H9 (cell line): ENCODE measurements around the gene NEXMIF. TPM values are rescaled to one million over a fixed set of nuclear protein-coding genes. Genes with fewer than 3 reads are reported as not detected.

ENCODE experiments used
- DNase-seq: peaks from one replicate; pipeline ENCODE4 v3.0.0-alpha.2; 2017
- H2AFZ ChIP-seq: one replicate; pipeline ENCODE4 v1.6.1; 2013; ENCODE audit warnings: mild to moderate bottlenecking, low read length, control low read depth, moderate library complexity
- H2AK5ac ChIP-seq: 2 replicates; pipeline ENCODE4 v1.6.1; 2013; ENCODE audit warnings: low read length, control low read depth, mixed read lengths; ENCODE audit not compliant: insufficient read length
- H2BK120ac ChIP-seq: one replicate; pipeline ENCODE4 v1.6.1; 2013; ENCODE audit warnings: low read depth, mild to moderate bottlenecking, low read length, control low read depth, inconsistent platforms; ENCODE audit not compliant: poor library complexity, severe bottlenecking
- H2BK12ac ChIP-seq: 2 replicates; pipeline ENCODE4 v1.6.1; 2013; ENCODE audit warnings: low read length, control low read depth, mixed read lengths, low read depth; ENCODE audit not compliant: insufficient read length
- H2BK15ac ChIP-seq: 2 replicates; pipeline ENCODE4 v1.6.1; 2013; ENCODE audit warnings: low read depth, low read length, control low read depth
- H2BK20ac ChIP-seq: one replicate; pipeline ENCODE4 v1.6.1; 2013; ENCODE audit warnings: low read depth, mild to moderate bottlenecking, low read length, control low read depth, inconsistent platforms; ENCODE audit not compliant: poor library complexity, severe bottlenecking
- H2BK5ac ChIP-seq: 2 replicates; pipeline ENCODE4 v1.6.1; 2013; ENCODE audit warnings: low read length, control low read depth, mixed read lengths; ENCODE audit not compliant: insufficient read length
- H3K14ac ChIP-seq: 2 replicates; pipeline ENCODE4 v1.6.1; 2013; ENCODE audit warnings: low read length, control low read depth; ENCODE audit not compliant: insufficient read depth
- H3K18ac ChIP-seq: 2 replicates; pipeline ENCODE4 v1.6.1; 2013; ENCODE audit warnings: low read depth, mild to moderate bottlenecking, mixed read lengths, low read length, control low read depth; ENCODE audit not compliant: insufficient read length
- H3K23ac ChIP-seq: 2 replicates; pipeline ENCODE4 v1.6.1; 2013; ENCODE audit warnings: low read length, control low read depth, mixed read lengths, low read depth; ENCODE audit not compliant: insufficient read length
- H3K23me2 ChIP-seq: 2 replicates; pipeline ENCODE4 v1.6.1; 2013; ENCODE audit warnings: low read depth, mild to moderate bottlenecking, mixed read lengths, low read length, control low read depth; ENCODE audit not compliant: insufficient read length, poor library complexity, severe bottlenecking
- H3K27ac ChIP-seq: 2 replicates; pipeline ENCODE4 v1.5.1; 2013; ENCODE audit warnings: low read length, control low read depth, mixed read lengths, low read depth; ENCODE audit not compliant: insufficient read length
- H3K27me3 ChIP-seq: 2 replicates; pipeline ENCODE4 v1.6.1; 2013; ENCODE audit warnings: low read length, control low read depth, inconsistent platforms; ENCODE audit not compliant: insufficient read depth
- H3K4ac ChIP-seq: 2 replicates; pipeline ENCODE4 v1.6.1; 2013; ENCODE audit warnings: low read depth, mild to moderate bottlenecking, control low read depth, inconsistent platforms, low read length, moderate library complexity
- H3K4me1 ChIP-seq: 2 replicates; pipeline ENCODE4 v1.6.1; 2013; ENCODE audit warnings: low read length, control low read depth, inconsistent platforms; ENCODE audit not compliant: insufficient read depth
- H3K4me2 ChIP-seq: 2 replicates; pipeline ENCODE4 v1.6.1; 2013; ENCODE audit warnings: low read length, control low read depth, mixed read lengths; ENCODE audit not compliant: insufficient read length, insufficient read depth
- H3K56ac ChIP-seq: 2 replicates; pipeline ENCODE4 v1.6.1; 2013; ENCODE audit warnings: low read depth, mild to moderate bottlenecking, mixed read lengths, low read length, control low read depth; ENCODE audit not compliant: insufficient read length
- H3K79me1 ChIP-seq: 2 replicates; pipeline ENCODE4 v1.6.1; 2013; ENCODE audit warnings: low read depth, mild to moderate bottlenecking, moderate library complexity, low read length, control low read depth, inconsistent platforms; ENCODE audit not compliant: insufficient read depth, poor library complexity, severe bottlenecking
- H3K79me2 ChIP-seq: 2 replicates; pipeline ENCODE4 v1.6.1; 2013; ENCODE audit warnings: low read length, control low read depth, inconsistent platforms; ENCODE audit not compliant: insufficient read depth
- H3K9ac ChIP-seq: 2 replicates; pipeline ENCODE4 v1.6.1; 2013; ENCODE audit warnings: low read length, control low read depth, mixed read lengths; ENCODE audit not compliant: insufficient read length; ENCODE audit errors: extremely low read depth
- H3K9me3 ChIP-seq: one replicate; pipeline ENCODE4 v1.6.1; 2013; ENCODE audit warnings: low read depth, low read length, inconsistent platforms; ENCODE audit not compliant: control insufficient read depth
- H3T11ph ChIP-seq: one replicate; pipeline ENCODE4 v1.6.1; 2013; ENCODE audit warnings: mild to moderate bottlenecking, low read length, control low read depth, inconsistent platforms
- H4K20me1 ChIP-seq: one replicate; pipeline ENCODE4 v1.6.1; 2013; ENCODE audit not compliant: control insufficient read depth, insufficient read length, insufficient read depth
- H4K5ac ChIP-seq: 2 replicates; pipeline ENCODE4 v1.6.1; 2013; ENCODE audit warnings: low read depth, mild to moderate bottlenecking, mixed read lengths, low read length, control low read depth; ENCODE audit not compliant: insufficient read length
- H4K8ac ChIP-seq: replicated peaks from 2 replicates; pipeline ENCODE4 v1.6.1; 2013; ENCODE audit warnings: low read length, control low read depth, mixed read lengths, low read depth; ENCODE audit not compliant: insufficient read length
- H4K91ac ChIP-seq: 2 replicates; pipeline ENCODE4 v1.6.1; 2013; ENCODE audit warnings: low read depth, mild to moderate bottlenecking, moderate library complexity, mixed read lengths, low read length, control low read depth; ENCODE audit not compliant: insufficient read length
- H3K27ac Mint-ChIP-seq, 3 experiments: 2 replicates in 2 of 3; 3 replicates in 1 of 3; pipeline ENCODE4 v1.8.0; 2020 to 2021; ENCODE audit warnings: mixed read lengths in 3 of 3, mild to moderate bottlenecking in 1 of 3, moderate library complexity in 1 of 3
- H3K27me3 Mint-ChIP-seq: 2 replicates; pipeline ENCODE4 v1.8.0; 2021; ENCODE audit warnings: low read depth, mild to moderate bottlenecking, moderate library complexity, mixed read lengths
- H3K36me3 Mint-ChIP-seq, 3 experiments: 2 replicates in 2 of 3; 3 replicates in 1 of 3; pipeline ENCODE4 v1.8.0; 2020 to 2021; ENCODE audit warnings: low read depth in 3 of 3, mixed read lengths in 3 of 3; ENCODE audit not compliant: insufficient read depth in 1 of 3
- H3K4me1 Mint-ChIP-seq, 2 experiments: 2 replicates each; pipeline ENCODE4 v1.8.0; 2020; ENCODE audit warnings: mixed read lengths in 2 of 2
- H3K4me3 Mint-ChIP-seq, 2 experiments: 2 replicates in 1 of 2; 3 replicates in 1 of 2; pipeline ENCODE4 v1.8.0; 2020 to 2021; ENCODE audit warnings: mild to moderate bottlenecking in 2 of 2, mixed read lengths in 2 of 2, moderate library complexity in 1 of 2
- H3K9me3 Mint-ChIP-seq, 2 experiments: 2 replicates in 1 of 2; 3 replicates in 1 of 2; pipeline ENCODE4 v1.8.0; 2020; ENCODE audit warnings: mild to moderate bottlenecking in 2 of 2, mixed read lengths in 2 of 2, moderate library complexity in 1 of 2
- CTCF ChIP-seq: fragments of 200-600 bp; sonication (generic); conservative IDR thresholded peaks from 3 replicates; pipeline ENCODE4 v1.8.0; 2021; ENCODE audit warnings: antibody characterized with exemption, mild to moderate bottlenecking
- WGBS: extraction: QIAGEN DNeasy Blood & Tissue Kit; methylation state at CpG from one replicate; pipeline ENCODE4 v1.1.7; 2013; ENCODE audit warnings: missing lambda C conversion rate, low lambda C conversion rate, mixed read lengths; ENCODE audit not compliant: insufficient read length; ENCODE audit errors: extremely low coverage; 5-methylcytosine and 5-hydroxymethylcytosine counted together
- total RNA-seq: library from RNA; stranded (reverse); gene quantifications from 2 replicates; pipeline ENCODE4 v1.2.1, GENCODE V29; 2021

NEXMIF gene
- total RNA-seq, 1 experiment from 2014 or later = 0.22 TPM

GRCh38 chrX:74949717-74950116, 24.5 kb upstream of the NEXMIF start:
- no peak overlapping the region for H3K18ac ChIP-seq

More at GRCh38 chrX:74949717-74950116, 24.5 kb upstream of the NEXMIF start:
- Histone ChIP-seq H2BK120ac (no peak overlapping the region), H3K79me1 (no peaks in the 10 kb centered on the region), H2BK20ac (no peak overlapping the region), H3K79me2 (no peaks in the 10 kb centered on the region), H3T11ph (no peak overlapping the region), H3K4me2 (no peak overlapping the region), H2AFZ (no peak overlapping the region), H3K56ac (no peak overlapping the region), H3K9me3 (peaks cover 23% of the 10 kb centered on the region), H4K8ac (no peak overlapping the region), H3K23me2 (no peaks in the 10 kb centered on the region), H2BK5ac (no peak overlapping the region), H3K14ac (no peak overlapping the region), H3K9ac (no peak overlapping the region), H2AK5ac (no peak overlapping the region), H4K20me1 (no peaks in the 10 kb centered on the region), H3K4me1 (no peaks in the 10 kb centered on the region), H3K23ac (no peak overlapping the region), H3K4ac (no peak overlapping the region), H2BK15ac (no peak overlapping the region), H4K91ac (no peak overlapping the region), H4K5ac (no peak overlapping the region), H3K27ac (no peak overlapping the region), H2BK12ac (no peak overlapping the region), H3K27me3 (no peaks in the 10 kb centered on the region)
- Mint-ChIP-seq H3K4me1 (no peaks in the 10 kb centered on the region), H3K36me3 (peaks cover 0 to 1% (median 1%) of the 10 kb centered on the region in 3 experiments; a peak in 3 of 7 replicates), H3K27ac (no peak overlapping the region), H3K9me3 (peaks cover 49 to 55% of the 10 kb centered on the region in 2 experiments), H3K27me3 (no peaks in the 10 kb centered on the region), H3K4me3 (no peak overlapping the region)
- WGBS = no CpG with 5 or more reads among the region's 7 CpGs
- TF ChIP-seq CTCF = no peak
- no peak for DNase-seq
